ENCODE measurements around the gene PCSK4.

- TF ChIP-seq BACH2 (CRISPR knock-in tag; IDR thresholded peaks at IDR 0.05; ENCODE audit: borderline replicate concordance) (no peak), POU6F1 (CRISPR knock-in tag; IDR thresholded peaks at IDR 0.05; ENCODE audit: borderline replicate concordance, low read depth) (no peak), ARNTL (CRISPR knock-in tag; IDR thresholded peaks at IDR 0.05; ENCODE audit: borderline replicate concordance, low read depth) (no peak)
These were observed 14.9 kb upstream of the PCSK4 start for GRCh38 chr19:1505012-1505411.

All from SK-N-SH treated with all-trans-retinoic acid at 6 μM for 48 hours (cell line).